GM12875 (cell line): Measurements from ENCODE around the gene INPP5J.

Source experiments
- H3K4me3 ChIP-seq: one replicate; pipeline ENCODE4 v1.5.1; 2011; ENCODE audit warnings: low read depth, low read length, control low read depth
- CTCF ChIP-seq: IDR thresholded peaks from 2 replicates; pipeline ENCODE4 v1.5.1; 2011; ENCODE audit warnings: low read depth, mild to moderate bottlenecking, control low read depth, inconsistent platforms, low read length, moderate library complexity, borderline replicate concordance; ENCODE audit not compliant: insufficient read depth

The INPP5J gene

DNA sequence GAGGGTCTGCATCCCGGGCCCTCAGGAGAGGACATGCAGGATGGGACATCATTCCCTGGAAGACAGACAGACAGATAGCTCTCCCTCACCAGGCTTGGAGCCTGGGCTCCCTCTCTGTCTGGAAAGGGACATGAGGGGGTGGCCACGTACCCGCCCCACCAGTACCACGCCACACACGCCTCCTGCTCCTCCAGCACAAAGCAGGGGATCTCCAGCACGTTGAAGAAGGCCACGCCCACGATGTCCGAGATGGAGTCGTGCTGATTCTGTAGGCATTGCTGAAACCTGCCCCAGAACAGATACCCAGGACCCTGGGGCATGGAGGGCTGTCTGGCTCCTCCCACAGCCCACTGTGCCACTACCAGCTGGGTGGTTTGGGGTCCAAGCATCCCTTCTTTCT lies 15.4 kb downstream of the INPP5J start:
- H3K4me3 ChIP-seq, result no peak overlapping the region
- TF ChIP-seq CTCF, result no peak

DNA sequence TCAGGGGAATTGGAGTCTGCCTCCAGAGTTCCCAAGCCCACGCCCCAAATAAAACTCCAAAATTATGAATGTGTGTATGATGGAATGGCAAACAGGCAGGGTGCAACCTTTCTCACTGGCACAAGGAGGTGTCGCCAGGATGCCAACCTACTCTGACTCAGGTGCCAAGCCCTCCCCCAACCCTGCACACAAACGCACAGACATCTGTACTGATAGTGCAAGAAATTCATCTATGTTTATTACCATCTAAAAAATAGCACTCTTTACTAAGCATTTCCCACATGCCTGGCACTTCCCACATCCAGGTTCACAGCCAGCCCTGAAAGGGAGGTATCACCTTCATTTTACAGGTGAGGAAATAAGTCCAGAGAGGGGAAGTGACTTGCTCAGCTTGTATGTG lies 16.3 kb downstream of the INPP5J start:
- no peak for TF ChIP-seq CTCF
- no peak overlapping the region for H3K4me3 ChIP-seq

- no peak within 1 kb of the TSS for H3K4me3 ChIP-seq
- no peak for TF ChIP-seq CTCF
These were observed 17.3 kb downstream of the INPP5J start, which contains the start of gene PLA2G3 for GRCh38 chr22:31139866-31140716. PLA2G3 (minus strand) TSS chr22:31140508; CDS start chr22:31140354, 154 bp downstream.

GRCh38 chr22:31140746-31141145 lies 18.0 kb downstream of the INPP5J start:
- H3K4me3 ChIP-seq, result no peak overlapping the region
- no peak for TF ChIP-seq CTCF

- no peak overlapping the region for H3K4me3 ChIP-seq
These were observed 18.8 kb downstream of the INPP5J start for GRCh38 chr22:31141551-31141950.

GRCh38 chr22:31142285-31142684 lies 19.5 kb downstream of the INPP5J start:
- H3K4me3 ChIP-seq, result no peak overlapping the region
- TF ChIP-seq CTCF, result no peak

More at GRCh38 chr22:31141551-31141950, 18.8 kb downstream of the INPP5J start:
- no peak for TF ChIP-seq CTCF

- H3K4me3 ChIP-seq, result no peak overlapping the region
- no peak for TF ChIP-seq CTCF
These were observed 20.3 kb downstream of the INPP5J start for GRCh38 chr22:31143038-31143437.
